ENCODE measurements around the gene RNF182.

DNA sequence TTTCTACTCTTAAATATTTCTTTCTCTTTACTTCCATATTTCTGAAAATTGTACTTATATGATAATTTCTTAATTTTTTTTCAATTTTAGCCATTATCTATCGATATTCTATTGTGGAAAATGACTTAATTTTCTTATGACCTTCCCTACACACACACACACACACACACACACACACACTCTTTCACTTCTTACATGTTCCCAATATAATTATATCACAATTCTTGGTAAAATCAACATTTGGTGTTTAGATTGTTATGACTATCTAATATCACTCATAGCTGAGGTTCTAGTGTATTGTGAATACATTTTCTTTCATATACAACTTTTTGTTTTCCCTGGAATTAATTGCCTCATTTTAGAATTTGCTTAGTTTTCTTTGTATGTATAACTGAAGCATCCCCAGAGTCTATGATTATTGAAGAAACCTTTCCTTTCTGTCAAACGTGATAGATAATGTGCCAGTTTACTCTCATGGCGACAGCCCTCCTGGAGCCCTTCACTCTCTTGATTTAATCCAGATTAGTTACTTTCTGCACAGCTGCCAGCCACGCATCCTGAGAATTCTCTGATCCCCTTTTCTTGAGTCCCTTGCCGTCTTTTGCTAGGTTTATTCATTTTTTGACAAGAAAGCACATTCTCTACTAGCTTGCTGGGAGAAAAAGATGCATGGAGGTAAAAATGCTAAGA lies 63.4 kb downstream of the RNF182 start:
- TF ChIP-seq, protein P1, sequence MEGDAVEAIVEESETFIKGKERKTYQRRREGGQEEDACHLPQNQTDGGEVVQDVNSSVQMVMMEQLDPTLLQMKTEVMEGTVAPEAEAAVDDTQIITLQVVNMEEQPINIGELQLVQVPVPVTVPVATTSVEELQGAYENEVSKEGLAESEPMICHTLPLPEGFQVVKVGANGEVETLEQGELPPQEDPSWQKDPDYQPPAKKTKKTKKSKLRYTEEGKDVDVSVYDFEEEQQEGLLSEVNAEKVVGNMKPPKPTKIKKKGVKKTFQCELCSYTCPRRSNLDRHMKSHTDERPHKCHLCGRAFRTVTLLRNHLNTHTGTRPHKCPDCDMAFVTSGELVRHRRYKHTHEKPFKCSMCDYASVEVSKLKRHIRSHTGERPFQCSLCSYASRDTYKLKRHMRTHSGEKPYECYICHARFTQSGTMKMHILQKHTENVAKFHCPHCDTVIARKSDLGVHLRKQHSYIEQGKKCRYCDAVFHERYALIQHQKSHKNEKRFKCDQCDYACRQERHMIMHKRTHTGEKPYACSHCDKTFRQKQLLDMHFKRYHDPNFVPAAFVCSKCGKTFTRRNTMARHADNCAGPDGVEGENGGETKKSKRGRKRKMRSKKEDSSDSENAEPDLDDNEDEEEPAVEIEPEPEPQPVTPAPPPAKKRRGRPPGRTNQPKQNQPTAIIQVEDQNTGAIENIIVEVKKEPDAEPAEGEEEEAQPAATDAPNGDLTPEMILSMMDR (IDR thresholded peaks at IDR 0.05): no peak
- no peak for TF ChIP-seq POLR2A (IDR thresholded peaks at IDR 0.05)

Data from uterus (tissue), 2 donors.